GM12878 (cell line): ENCODE measurements around the gene TFAP2E. TPM values are rescaled to one million over a fixed set of nuclear protein-coding genes. Genes with fewer than 3 reads are reported as not detected.

Source experiments
- ATAC-seq: fragments of 200-7000 bp; cut with Tn5 transposase; 3 replicates; pipeline ENCODE4 v1.9.1; 2020; ENCODE audit warnings: mild to moderate bottlenecking, moderate library complexity
- BruUV-seq: library from RNA; stranded (reverse); fragments of 400-500 nt; replicated peaks from 2 replicates; lab custom pipeline; 2021; lab: Mats Ljungman, UMichigan
- CTCF ChIA-PET: fragments of 300-600 bp; sonication (Branson Sonifier 250); formaldehyde crosslinking; extraction: SDS; loops from one replicate; lab custom pipeline; 2021; ENCODE audit warnings: inconsistent platforms; lab: Yijun Ruan, JAX
- POLR2A ChIA-PET: fragments of 350-600 bp; formaldehyde crosslinking; extraction: SDS; loops from one replicate; lab custom pipeline; 2021; ENCODE audit warnings: inconsistent platforms; lab: Charles Lee
- RAD21 ChIA-PET: fragments of 300-600 bp; sonication (Branson Sonifier 250); formaldehyde crosslinking; loops from one replicate; lab custom pipeline; 2023; ENCODE audit warnings: antibody characterized with exemption; ENCODE audit not compliant: unreplicated experiment; lab: Charles Lee
- SMC1A ChIA-PET: fragments of 300-600 bp; sonication (Branson Sonifier 250); formaldehyde crosslinking; loops from one replicate; lab custom pipeline; 2023; ENCODE audit not compliant: unreplicated experiment, uncharacterized antibody; lab: Charles Lee
- DNase-seq: peaks from one replicate; pipeline ENCODE4 v3.0.0-alpha.2; 2011; ENCODE audit warnings: low read depth, low spot score
- FAIRE-seq: peaks from 3 replicates; lab custom pipeline; 2011; peaks lifted over from hg19 to GRCh38; lab: Jason Lieb, UNC
- H2AFZ ChIP-seq: 2 replicates; pipeline ENCODE4 v1.6.0; 2011; ENCODE audit warnings: low read depth, low read length, control low read depth; ENCODE audit not compliant: control insufficient read depth
- H3K27ac ChIP-seq: 2 replicates; pipeline ENCODE4 v1.5.1; 2011; ENCODE audit warnings: control low read depth; ENCODE audit not compliant: control insufficient read depth, insufficient read depth
- H3K27me3 ChIP-seq, 2 experiments: replicated peaks in 1 of 2; 2 replicates each; pipeline versions ENCODE4 v1.6.0 to v1.6.1; 2011; ENCODE audit warnings: low read length in 1 of 2; ENCODE audit not compliant: control insufficient read depth in 2 of 2, insufficient read depth in 2 of 2
- H3K36me3 ChIP-seq, 2 experiments: 2 replicates each; pipeline ENCODE4 v1.5.1; 2011; ENCODE audit warnings: low read length in 1 of 2; ENCODE audit not compliant: control insufficient read depth in 2 of 2, insufficient read depth in 2 of 2
- H3K4me1 ChIP-seq: 2 replicates; pipeline ENCODE4 v1.6.1; 2011; ENCODE audit warnings: mild to moderate bottlenecking, low read length, moderate library complexity, mixed read lengths; ENCODE audit not compliant: control insufficient read depth, insufficient read depth
- H3K4me2 ChIP-seq: 2 replicates; pipeline ENCODE4 v1.6.0; 2011; ENCODE audit warnings: control low read depth; ENCODE audit not compliant: control insufficient read depth, insufficient read depth
- H3K4me3 ChIP-seq: fragments of 200-600 bp; sonication (generic); 2 replicates; pipeline ENCODE4 v1.5.1; 2016
- H3K79me2 ChIP-seq: 2 replicates; pipeline ENCODE4 v1.6.0; 2011; ENCODE audit warnings: low read length; ENCODE audit not compliant: control insufficient read depth, insufficient read depth
- H3K9ac ChIP-seq: 2 replicates; pipeline ENCODE4 v1.8.0; 2011; ENCODE audit warnings: low read length, control low read depth, mixed read lengths; ENCODE audit not compliant: control insufficient read depth, insufficient read depth
- H3K9me3 ChIP-seq: replicated peaks from 3 replicates; pipeline ENCODE4 v1.5.1; 2011; ENCODE audit warnings: mild to moderate bottlenecking, low read length; ENCODE audit not compliant: control insufficient read depth, insufficient read depth
- H4K20me1 ChIP-seq: 2 replicates; pipeline ENCODE4 v1.6.0; 2011; ENCODE audit not compliant: control insufficient read depth, insufficient read depth
- BCL11A ChIP-seq: IDR thresholded peaks from 2 replicates; pipeline ENCODE4 v1.6.1; 2011; ENCODE audit warnings: low read depth, low read length
- EED ChIP-seq: sonication (generic); IDR thresholded peaks from 2 replicates; pipeline ENCODE4 v1.6.1; 2016; ENCODE audit warnings: antibody characterized with exemption, low read depth
- ETV6 ChIP-seq, 2 experiments: fragments of 450-650 bp in 1 of 2; IDR thresholded peaks in 1 of 2; conservative IDR thresholded peaks in 1 of 2; 2 replicates each; pipeline ENCODE4 v1.6.1; 2014; ENCODE audit warnings: antibody characterized with exemption in 1 of 2, borderline replicate concordance in 1 of 2, low read depth in 1 of 2, mild to moderate bottlenecking in 1 of 2, moderate library complexity in 1 of 2
- HDGF ChIP-seq: fragments of 450-650 bp; IDR thresholded peaks from 2 replicates; pipeline ENCODE4 v1.6.1; 2016; ENCODE audit warnings: antibody characterized with exemption
- IRF4 ChIP-seq: IDR thresholded peaks from 2 replicates; pipeline ENCODE4 v1.6.1; 2011; ENCODE audit warnings: low read depth, low read length
- JUND ChIP-seq: IDR thresholded peaks from 2 replicates; pipeline ENCODE4 v1.6.1; 2012; ENCODE audit warnings: low read depth, mild to moderate bottlenecking, low read length, improper control_type of control experiment, moderate library complexity
- LARP7 ChIP-seq: fragments of 450-650 bp; IDR thresholded peaks from 2 replicates; pipeline ENCODE4 v1.6.1; 2017; ENCODE audit warnings: mild to moderate bottlenecking
- NFYB ChIP-seq: IDR thresholded peaks from 2 replicates; pipeline ENCODE4 v1.6.1; 2011; ENCODE audit warnings: low read depth, mild to moderate bottlenecking, low read length, improper control_type of control experiment, moderate library complexity; ENCODE audit not compliant: insufficient read depth
- TBL1XR1 ChIP-seq: IDR thresholded peaks from 2 replicates; pipeline ENCODE4 v1.6.1; 2012; ENCODE audit warnings: low read depth, low read length, improper control_type of control experiment
- TCF7 ChIP-seq: IDR thresholded peaks from 2 replicates; pipeline ENCODE4 v1.6.1; 2014; ENCODE audit warnings: antibody characterized with exemption, borderline replicate concordance
- YBX1 ChIP-seq: fragments of 450-650 bp; IDR thresholded peaks from 2 replicates; pipeline ENCODE4 v1.6.1; 2016; ENCODE audit warnings: antibody characterized with exemption
- WGBS: methylation state at CpG from one replicate; pipeline ENCODE4 v1.1.6; 2016; ENCODE audit warnings: low lambda C conversion rate; ENCODE audit not compliant: insufficient replicate concordance, insufficient coverage; ENCODE audit errors: missing lambda C conversion rate; 5-methylcytosine and 5-hydroxymethylcytosine counted together
- in situ Hi-C: fragments of 300-500 bp; cut with MboI; formaldehyde crosslinking; loops from 9 replicates; pipeline ENCODE4 v1.14.3; 2018; ENCODE audit warnings: mixed read lengths
- intact Hi-C: fragments of 100-400 bp; cut with micrococcal nuclease; formaldehyde crosslinking; loops from one replicate; pipeline ENCODE4 v1.14.2; 2022; ENCODE audit not compliant: unreplicated experiment
- polyA plus RNA-seq, 11 experiments: library from polyadenylated mRNA; depleted of rRNA in 4 of 11; unstranded in 6 of 11; stranded (reverse) in 5 of 11; fragments of >200 nt; fragmentation: Nextera tagmentation in 4 of 11; fragmentation: Illumina TruSeq in 1 of 11; extraction: Ambion mirVana in 4 of 11; extraction: Trizol in 1 of 11; gene quantifications; 1 replicate in 1 of 11; 2 replicates in 10 of 11; pipeline versions ENCODE4 v1.2.1 to v1.2.3, GENCODE V29; 2011 to 2016; ENCODE audit warnings: inconsistent platforms in 2 of 11, missing spikeins in 2 of 11, low read depth in 1 of 11
- total RNA-seq, 4 experiments: library from RNA; depleted of rRNA in 3 of 4; stranded (reverse); fragments of >200 nt in 3 of 4; fragmentation: Illumina TruSeq in 1 of 4; extraction: Trizol in 1 of 4; gene quantifications; 2 replicates each; pipeline versions ENCODE4 v1.2.1 to v1.2.3, GENCODE V29; 2013 to 2021

The TFAP2E gene
- total and polyA plus RNA-seq, 10 of the 15 experiments (the other 5 are each of a cell fraction or from before 2014, with no cell fraction given) = 0.10 to 1.1 (median 0.43) TPM

GRCh38 chr1:35560256-35561225 lies 12.6 kb upstream of the TFAP2E start (continued):
- no peak for TF ChIP-seq EED
- TF ChIP-seq TCF7 = no peak
- TF ChIP-seq YBX1 = no peak
- TF ChIP-seq JUND = no peak
- TF ChIP-seq BCL11A = no peak
- no peak for TF ChIP-seq NFYB
- TF ChIP-seq IRF4 = no peak
- no peak for TF ChIP-seq ETV6 (conservative IDR thresholded peaks at IDR 0.05 in 1 of 2, IDR thresholded peaks at IDR 0.05 in 1 of 2; ENCODE audit: borderline replicate concordance in 1 of 2, low read depth in 1 of 2)
- no peak for TF ChIP-seq TBL1XR1

DNA sequence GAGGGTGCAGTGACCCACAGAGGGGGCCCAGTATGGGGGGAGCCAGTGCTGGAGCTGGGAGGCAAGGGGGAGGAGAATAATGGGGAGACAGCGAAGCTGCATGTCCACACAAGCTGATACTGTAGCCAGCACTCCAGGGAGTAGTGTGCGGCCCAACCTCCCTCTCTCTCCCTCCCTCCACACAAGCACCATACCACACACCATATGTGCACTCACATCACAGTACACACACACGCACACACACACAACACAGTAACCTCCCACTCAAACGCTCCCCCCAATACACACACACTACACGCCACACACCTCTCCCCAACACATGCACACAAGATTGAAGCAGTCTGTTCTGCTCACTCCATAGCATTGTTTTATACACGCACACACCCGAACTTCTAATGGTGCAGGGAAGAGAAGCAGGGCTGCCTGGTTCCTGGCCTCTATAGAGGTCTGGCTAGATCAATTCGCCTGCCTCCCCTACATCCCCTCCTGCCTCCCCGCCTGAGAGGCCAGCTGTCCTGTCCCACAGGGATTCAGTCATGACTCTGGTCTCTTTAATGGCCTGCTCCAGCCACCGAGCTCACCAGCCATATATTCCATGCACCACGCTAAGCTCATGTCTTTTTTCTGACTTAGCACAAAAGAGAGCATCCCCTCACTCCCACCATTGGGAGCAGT lies 11.7 kb upstream of the TFAP2E start:
- Histone ChIP-seq H4K20me1 (no peaks in the 10 kb centered on the region), H3K4me3 (no peak overlapping the region)
- RAD21 ChIA-PET = interaction anchor here (0.6 to 4.9 kb wide), 3 partner anchors 21 to 109 kb away, joined by 3 to 46 read pairs (median 5); no protein-coding TSS in a partner anchor
- TF ChIP-seq HDGF (0 out of 2 replicates have a peak, but pooled peaks have one; percentile 47), LARP7 (no peak)
- TF ChIP-seq, all 136 proteins: peak for 1
- peaks cover 21% of the 10 kb centered on the region for H3K79me2 ChIP-seq
- no peaks in the 10 kb centered on the region; the same call in 1 of the 2 replicates for H3K4me1 ChIP-seq
- intact Hi-C loops = no loop called here
- POLR2A ChIA-PET = interaction anchor here (0.5 to 1.5 kb wide), 2 partner anchors 25 to 111 kb away, joined by 3 to 5 read pairs; no protein-coding TSS in a partner anchor
- ATAC-seq (no peak), FAIRE-seq (no peak), DNase-seq (no peak)
- H3K9ac ChIP-seq = no peak overlapping the region
- H3K9me3 ChIP-seq = no peaks in the 10 kb centered on the region
- H3K36me3 ChIP-seq = peaks cover 0 to 11% of the 10 kb centered on the region in 2 experiments; a peak in 2 of 4 replicates
- 95% methylated on average over 10 of the region's 11 CpGs for WGBS
- BruUV-seq = no TSS peak
- H3K27ac ChIP-seq = no peak overlapping the region
- H2AFZ ChIP-seq = no peak overlapping the region
- SMC1A ChIA-PET = interaction anchor here (1.2 to 3.2 kb wide), 3 partner anchors 25 to 110 kb away, joined by 6 to 25 read pairs (median 11); no protein-coding TSS in a partner anchor
- in situ Hi-C loops = loop anchor here (5.0 kb wide), 1 partner anchor 109 kb away; no protein-coding TSS in a partner anchor
- H3K4me2 ChIP-seq = no peak overlapping the region
- CTCF ChIA-PET = interaction anchor here (0.6 to 4.9 kb wide), 4 partner anchors 20 to 155 kb away, joined by 4 to 69 read pairs (median 4); no protein-coding TSS in a partner anchor
- no peaks in the 10 kb centered on the region for H3K27me3 ChIP-seq
